GM21515 (cell line): ENCODE results near the gene SERPINI1.

Source experiments
- ATAC-seq: cut with Tn5 transposase; IDR thresholded peaks from one replicate; pipeline ENCODE4 v1.9.1; 2021; ENCODE audit not compliant: unreplicated experiment

The SERPINI1 gene

DNA sequence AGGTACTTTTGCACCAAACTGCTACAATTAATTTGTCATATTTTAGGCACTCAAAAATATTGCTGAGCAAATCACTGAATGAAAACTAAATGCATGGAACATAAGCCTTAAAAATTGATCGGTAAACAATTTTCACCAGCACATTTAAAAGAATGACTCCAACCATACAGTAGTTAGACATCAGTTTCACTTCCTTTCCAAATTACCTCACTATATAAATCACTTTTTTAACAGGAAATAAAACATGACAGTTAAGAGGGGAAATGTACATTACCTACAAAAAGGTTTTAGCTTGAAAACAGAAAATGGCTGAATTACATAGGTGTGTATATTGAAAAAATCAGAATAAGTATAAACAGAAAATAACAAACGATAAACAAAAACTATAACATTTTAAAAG lies 108.4 kb downstream of the SERPINI1 start:
- no peak for ATAC-seq

DNA sequence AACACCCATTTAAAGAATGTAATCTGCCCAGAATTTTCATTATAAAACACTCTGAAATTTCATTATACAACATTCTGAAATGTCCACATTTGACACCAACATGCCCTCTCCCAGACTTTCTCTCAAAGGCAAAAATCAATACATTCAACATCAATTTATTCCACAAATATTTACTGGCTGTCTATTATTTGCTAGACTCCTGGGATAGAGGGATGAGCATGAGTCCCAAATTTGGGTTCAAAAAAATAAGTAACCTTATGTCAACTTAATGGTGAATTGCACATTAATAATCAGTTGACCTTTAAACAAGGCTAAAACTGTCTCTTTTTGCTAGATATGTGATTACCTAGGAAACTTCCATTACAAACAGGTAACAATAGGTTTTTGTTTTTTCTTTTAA lies 109.0 kb downstream of the SERPINI1 start:
- ATAC-seq: no peak

DNA sequence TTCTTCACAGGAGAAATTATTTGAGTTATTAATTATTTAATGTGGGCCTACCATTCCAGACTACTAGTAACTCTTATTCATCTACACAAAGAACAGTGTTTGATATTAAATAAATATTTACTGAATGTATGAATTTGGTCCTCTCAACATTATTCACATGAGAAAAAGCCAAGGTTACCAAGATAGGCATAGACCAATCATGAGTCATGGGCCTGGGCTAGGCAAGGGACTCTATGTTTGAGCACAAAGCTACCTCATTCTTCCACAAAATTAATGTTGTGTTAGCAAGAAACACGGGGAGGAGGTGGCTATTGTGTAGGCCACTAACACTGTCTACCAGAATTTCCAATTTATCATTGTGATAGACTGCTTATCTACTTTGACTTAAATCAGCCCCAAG lies 115.7 kb downstream of the SERPINI1 start:
- no peak for ATAC-seq

DNA sequence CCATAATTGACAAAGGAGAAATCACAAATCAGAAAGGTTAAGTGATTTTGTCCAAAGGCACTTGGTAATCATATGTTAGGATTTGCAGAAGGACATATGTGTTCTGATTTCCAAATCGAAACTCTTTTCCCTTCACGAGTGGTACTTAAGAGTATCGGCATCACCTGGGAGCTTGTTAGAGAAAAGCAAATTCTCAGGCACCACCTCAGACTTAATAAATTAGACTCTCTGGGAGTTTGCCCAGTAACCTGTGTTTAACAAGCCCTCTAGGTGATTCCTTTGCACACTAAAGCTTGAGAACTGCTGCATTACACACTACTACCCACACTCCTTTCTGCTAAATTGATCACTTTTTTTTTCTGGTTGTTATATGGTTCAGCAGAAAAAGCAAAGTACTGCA lies 116.2 kb downstream of the SERPINI1 start:
- no peak for ATAC-seq

DNA sequence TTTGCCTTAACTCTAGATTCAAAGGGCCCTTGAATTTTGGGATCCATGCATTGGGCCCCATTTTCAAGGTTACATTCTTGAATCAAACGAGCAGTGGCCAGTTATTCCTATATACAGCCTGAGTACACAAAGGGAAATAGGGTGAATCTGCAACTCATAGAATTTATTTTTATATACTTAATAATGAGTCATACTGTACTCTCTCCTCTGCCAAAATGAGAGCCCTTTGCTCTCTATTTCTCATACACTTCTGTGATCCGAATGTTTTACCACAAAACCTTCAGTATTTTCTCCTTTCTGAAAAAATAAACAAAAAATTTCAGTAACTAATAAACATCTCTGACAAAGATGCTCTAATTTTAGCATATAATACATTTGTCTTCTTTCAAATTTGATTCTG lies 116.7 kb downstream of the SERPINI1 start:
- no peak for ATAC-seq

DNA sequence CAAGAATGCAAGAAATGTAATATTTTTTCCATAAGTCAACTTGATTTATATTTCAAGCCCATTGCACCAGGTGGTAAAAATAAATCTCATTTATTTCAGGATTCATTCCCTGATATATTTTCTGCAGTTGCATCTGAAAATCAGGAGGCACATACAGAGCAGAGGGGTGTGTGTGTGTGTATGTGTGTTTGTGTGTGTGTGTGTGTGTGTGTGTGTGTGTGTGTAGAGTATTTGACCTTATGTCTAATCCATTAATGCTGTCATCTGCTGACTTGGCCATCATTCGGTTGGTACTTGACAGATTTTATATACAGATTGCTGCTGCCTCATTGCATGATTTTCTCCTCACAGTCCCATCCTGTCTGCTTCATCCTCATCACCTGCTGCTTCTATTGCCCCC lies 118.5 kb downstream of the SERPINI1 start:
- no peak for ATAC-seq

DNA sequence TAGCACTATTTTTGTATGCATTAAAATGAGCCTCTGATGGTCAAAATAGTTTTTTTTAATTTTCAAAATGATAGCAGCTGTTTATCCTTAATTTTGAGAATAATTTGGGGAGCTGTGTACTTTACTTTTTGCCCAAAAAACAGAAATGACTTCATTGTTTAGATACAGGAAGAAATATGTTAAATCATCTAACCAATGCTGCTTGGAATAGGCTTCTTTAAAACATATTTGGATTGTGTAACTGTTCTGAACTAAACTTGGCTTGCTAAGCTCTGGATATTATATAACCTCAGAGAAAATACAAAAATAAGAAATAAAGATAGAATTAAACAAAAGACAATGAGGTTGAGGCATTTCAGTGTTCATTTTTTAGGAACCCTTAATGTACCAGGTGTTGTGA lies 119.3 kb downstream of the SERPINI1 start:
- ATAC-seq: no peak

DNA sequence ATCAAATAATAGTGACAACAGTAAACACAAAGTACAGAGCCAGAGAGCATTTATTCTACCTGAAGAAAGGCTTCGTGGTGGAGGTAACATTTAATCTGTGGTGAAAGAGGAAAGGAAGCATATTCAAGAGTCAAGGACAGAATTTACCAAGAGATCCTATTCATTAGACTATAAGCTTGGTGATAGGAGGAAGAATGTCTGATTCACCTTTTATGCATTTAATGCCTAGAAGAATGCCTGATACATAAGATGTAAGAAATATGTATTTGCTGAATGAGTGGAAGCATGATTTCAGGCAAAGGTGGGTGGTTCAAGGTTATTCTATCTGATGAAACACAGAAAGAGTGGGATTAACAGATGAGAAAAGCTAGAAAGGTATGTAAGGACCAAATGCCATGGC lies 119.8 kb downstream of the SERPINI1 start:
- ATAC-seq: no peak

DNA sequence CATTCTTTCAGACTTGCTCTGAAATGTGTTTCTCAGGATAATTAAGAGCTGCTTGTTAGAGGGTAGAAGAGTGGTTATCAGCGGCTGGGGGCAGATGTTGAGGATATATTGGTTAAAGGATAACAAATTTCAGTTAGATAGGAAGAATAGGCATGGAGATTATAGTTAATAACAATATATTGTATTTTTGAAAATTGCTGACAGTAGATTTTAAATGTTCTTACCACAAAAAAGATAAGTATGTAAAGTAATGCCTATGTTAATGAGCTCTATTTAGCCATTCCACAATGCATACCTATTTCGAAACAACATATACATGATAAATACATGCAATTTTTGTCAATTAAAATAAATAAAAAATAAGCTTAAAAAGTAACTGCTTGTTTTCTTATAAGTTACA lies 123.3 kb downstream of the SERPINI1 start:
- ATAC-seq: no peak

DNA sequence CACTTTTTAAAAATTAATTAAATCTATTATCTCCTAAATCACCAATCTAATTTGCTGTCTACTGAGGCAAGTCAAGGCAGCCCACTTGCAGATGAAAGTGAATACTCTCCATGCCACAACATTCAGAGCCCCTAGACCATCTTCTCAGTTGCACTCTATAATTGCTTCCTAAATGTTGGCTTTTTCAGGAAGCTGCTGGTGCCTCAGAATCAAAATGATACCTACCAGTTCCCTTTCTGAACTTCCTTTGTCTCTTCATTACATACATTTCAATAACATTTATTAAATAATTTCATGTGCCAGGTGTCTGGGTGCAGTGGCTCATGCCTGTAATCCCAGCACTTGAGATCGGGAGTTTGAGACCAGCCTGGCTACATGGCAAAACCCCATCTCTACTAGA lies 124.1 kb downstream of the SERPINI1 start:
- no peak for ATAC-seq

DNA sequence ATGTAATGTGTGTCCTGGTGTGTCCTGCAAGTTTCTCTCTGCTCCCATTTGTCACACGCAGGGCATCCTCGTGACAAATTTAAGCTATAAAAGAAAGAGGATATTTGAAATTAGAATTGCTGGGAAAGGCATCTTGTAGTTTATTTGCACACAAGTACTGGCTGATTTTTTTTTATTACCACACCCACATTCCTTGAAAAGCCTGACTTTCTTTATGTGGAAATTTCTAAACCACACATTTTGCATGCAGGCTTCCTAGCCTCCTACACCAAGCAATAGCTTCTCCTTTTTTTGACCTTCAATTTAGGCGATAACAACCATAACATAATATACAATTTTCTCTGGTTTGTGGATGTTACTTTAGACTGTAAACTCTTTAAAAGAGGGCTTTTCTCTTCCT lies 126.1 kb downstream of the SERPINI1 start:
- ATAC-seq: no peak

DNA sequence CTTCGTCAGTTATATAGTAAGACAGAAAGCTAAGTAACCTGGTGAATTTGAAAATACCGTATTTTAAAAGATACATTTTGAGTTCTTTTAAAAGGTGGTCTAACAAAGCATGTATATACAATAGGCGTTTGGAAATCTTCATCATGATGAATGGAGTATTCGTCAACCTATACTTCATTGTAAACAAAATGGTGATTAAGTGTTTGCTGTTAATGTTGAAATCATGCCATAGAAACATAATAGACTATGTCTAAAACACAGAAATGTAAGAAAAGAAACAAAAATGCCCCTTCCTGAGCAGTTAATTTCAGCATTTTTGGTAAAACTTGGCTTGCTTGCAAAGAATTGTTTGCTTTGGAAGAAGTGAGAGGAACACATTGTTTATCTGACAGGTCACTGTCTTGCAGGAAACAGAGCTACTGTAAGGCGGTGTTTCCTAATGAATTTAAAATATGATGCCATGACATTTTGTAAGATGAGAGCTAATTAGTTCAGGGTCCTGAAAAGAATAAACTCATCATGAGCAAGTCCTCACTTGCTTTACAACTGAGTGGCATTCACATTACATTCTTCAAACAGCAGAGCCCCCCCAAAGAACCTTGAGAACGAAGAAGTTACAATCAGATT lies 126.7 kb downstream of the SERPINI1 start:
- ATAC-seq: no peak

DNA sequence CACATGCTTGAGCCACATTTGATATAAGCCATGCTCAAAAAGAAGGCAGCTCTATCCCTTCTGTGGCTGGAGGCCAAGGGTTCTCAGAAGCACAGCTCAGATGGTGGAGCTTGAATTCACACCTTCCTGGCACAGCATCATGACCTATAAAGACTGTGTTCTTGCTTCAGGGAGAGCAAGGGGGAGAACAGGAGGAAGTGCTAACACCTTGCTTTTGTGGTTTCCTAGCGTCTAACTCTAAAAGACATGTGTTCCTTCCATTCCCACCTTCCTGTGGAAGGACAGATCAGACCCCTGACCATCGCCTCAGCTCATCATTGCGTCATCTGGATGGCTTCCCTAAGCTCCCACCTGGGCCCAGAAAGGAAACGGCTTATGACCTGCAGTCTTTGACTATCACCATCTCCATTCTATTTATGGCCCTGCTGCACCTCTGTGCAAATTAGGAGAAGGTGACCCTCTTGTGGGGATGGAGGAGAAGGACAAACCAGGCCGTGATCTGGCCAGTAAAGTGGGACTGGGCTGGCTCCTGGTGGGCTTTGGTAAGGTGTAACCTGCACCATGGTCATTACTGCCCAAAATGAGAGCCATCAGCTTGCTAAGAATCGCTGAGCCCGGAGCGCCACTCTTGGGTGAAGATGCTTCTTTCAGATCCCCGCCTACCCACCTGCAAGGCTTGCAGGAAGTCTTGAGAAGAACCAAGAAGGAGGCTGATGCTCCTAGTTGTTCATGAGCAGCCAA lies 128.5 kb downstream of the SERPINI1 start:
- no peak for ATAC-seq

DNA sequence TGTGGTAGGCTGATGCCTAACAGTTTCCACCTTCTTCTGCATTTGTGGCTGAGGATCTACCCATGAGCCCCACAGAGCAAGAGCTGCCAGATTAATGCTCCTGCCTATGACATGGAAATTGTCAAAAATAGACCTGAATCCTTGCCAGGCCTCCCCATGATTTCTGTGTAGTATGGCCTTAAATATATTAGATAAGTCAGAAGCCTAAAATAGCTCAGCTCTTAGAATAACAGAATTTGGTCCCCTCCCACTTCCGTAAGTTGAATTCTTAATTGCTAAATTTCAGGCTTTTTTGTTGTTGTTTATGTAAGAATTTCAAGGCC lies 129.0 kb downstream of the SERPINI1 start:
- ATAC-seq: no peak

DNA sequence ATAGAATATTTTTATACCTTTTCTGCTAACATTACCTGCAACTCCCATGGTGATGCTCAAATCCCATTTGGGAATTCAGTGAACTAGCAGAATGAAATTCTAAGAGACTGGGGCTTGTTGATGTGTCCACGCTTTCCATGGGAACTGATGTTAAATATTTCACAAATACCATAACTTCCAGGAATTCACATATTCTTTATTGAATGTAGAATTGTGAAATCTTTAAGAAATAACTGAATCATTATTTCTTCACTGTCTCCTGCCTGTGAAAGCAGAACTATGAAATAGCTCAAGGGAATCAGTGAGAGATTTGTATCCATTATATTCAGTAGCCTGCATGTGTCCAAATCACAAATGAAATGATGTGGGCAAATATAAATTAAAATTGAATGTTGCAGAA lies 130.8 kb downstream of the SERPINI1 start:
- ATAC-seq: no peak

DNA sequence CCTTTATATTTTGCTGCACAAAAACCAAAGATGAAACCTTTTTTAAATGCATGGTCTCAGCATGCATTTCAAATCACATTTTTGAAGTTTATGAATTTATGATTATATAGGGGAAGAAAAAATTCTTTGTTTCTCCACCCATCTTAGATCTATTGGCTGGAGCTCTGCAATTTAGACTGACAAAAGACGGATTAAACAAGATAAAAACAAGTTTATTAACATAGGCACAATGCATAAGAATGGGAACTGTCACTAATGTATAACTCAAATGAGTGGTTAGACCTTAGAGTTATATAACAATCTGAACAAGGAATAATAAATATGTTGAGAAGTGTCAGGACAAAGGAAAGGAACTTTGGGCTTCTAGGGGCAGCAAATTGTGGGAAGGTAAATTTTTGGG lies 132.5 kb downstream of the SERPINI1 start:
- no peak for ATAC-seq

DNA sequence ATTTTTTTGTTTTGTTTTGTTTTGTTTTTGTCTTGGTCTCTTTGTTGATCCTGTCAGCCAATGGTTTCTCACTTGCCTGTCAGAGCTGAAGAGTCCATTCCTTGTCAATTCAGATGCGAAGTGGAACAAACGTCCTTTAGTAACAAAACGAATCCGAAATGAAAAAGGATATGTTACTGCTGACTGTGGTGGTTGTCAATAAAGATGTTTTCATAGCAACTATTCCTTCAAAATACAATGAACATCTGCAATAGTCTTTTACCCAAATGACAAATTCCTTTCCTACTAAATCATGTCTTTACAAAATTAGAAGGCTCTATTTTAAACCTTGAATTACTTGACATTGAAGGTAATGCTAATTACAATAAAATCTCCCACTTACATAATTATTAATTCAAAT lies 134.7 kb downstream of the SERPINI1 start:
- ATAC-seq: no peak

DNA sequence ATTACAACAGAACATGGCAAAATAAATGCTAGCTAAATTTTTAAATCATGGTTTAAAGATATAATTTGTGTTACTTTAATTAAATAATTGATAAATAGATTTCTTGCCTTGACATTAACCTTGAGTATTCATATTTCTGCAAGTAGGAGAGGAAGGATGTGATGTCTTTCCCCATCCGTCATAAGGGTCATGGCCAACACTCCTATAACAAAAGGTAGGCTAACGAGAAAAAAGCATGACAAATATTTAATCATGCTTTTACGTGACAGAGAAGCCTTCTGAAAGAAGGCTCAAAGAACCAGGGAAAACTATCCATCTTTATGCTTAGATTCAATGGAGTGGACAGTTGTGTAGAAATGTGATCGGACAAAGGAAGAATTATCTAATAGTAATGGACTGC lies 135.2 kb downstream of the SERPINI1 start:
- ATAC-seq: no peak

DNA sequence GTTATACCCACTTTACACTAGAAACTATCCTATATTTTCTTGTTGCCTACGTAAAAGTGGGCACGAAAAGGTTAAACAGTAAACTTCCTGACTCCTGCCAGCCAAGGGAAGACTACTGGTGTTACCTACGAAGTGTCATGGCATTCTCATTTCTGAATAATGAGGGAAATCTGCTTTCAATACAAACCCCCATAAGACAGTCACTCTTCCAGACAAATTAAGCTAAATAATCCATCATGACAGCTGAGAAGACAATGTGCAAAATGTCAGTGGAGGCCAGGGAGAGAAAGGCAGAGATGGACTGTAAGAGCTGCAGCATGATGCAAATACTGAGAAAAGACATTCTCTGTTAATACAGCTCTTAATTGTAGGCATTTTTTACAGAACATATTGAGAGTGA lies 136.5 kb downstream of the SERPINI1 start:
- no peak for ATAC-seq

DNA sequence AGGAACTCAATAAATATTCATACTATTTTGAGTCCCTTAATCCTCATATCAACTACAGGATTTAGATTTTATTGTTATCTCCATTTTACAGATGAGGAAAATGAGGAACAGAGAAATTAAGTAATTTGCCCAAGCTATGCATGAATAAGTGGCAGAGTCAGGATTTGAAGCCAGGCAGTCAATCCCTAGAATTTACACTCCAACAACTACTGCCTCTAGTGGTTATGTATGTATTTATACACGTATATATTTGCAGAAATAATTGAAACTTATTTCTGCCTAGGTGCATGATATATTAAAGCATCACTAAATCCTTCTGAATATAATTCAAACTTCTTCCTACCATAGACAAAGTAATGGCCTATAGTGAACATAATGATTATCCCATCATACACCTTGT lies 137.4 kb downstream of the SERPINI1 start:
- no peak for ATAC-seq

DNA sequence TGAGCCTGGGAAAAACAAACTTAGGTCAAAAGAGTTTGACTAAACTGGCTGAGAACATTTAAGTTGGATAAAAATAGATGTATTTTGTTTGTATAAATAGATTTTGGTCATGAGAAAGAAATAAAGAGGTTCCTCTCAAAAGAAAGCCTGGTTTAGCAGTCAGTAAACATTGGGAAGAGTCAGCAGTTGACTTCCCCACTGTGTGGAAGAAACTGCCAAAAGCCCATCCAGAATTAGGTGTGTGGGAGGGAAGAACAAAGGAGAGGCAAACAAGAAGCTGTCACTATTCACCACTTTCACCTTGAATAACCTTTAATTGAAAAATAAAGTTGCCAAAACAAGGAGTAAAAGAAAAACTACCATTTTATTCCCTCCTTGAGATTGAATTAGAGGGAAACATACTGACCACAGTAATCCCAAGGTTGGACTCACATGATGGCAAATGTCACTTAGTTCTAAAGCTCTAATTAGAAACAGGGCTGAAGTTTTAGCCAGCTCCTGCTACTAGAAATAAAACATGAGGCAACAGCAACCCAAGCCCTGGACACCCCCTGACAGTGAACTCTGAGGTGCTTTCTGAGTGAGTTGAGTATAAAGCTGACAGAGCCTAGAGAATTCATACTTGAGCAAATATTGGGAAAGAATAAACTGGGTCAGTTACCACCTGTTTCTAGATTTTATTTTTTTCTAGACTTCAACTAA lies 139.3 kb downstream of the SERPINI1 start:
- no peak for ATAC-seq
